Measurements from ENCODE around the gene POU2F1.
"Not testable (repeated sequence)": the region's sequence is repeated elsewhere in the genome, so short reads cannot be mapped to it uniquely, and the experiment has no call there.

Gene POU2F1

GRCh38 chr1:167206166-167206835 is 14.4 kb upstream of the POU2F1 start:
- DNase-seq: no peak

GRCh38 chr1:167207940-167208623 is 12.6 kb upstream of the POU2F1 start:
- no peak for DNase-seq

GRCh38 chr1:167208624-167208976 is 12.1 kb upstream of the POU2F1 start:
- no peak for DNase-seq

GRCh38 chr1:167209044-167209443 is 11.6 kb upstream of the POU2F1 start:
- DNase-seq: no peak

- DNase-seq: no peak
Observed at GRCh38 chr1:167210966-167211674, 9.6 kb upstream of the POU2F1 start.

- DNase-seq: no peak
Observed at GRCh38 chr1:167212025-167212424, 8.7 kb upstream of the POU2F1 start.

- no peak for DNase-seq
Observed at GRCh38 chr1:167216809-167217208, 3.9 kb upstream of the POU2F1 start.

- DNase-seq: no peak
Observed at GRCh38 chr1:167219194-167219593, 1.5 kb upstream of the POU2F1 start.

GRCh38 chr1:167219646-167220536 is 795 bp upstream of the POU2F1 start:
- DNase-seq: peak; percentile 85

GRCh38 chr1:167221126-167221737 is 546 bp downstream of the POU2F1 start:
- DNase-seq: no peak

- DNase-seq: peak; percentile 65
Observed at GRCh38 chr1:167221738-167222610, 1.3 kb downstream of the POU2F1 start.

- no peak for DNase-seq
Observed at GRCh38 chr1:167223144-167224103, 2.7 kb downstream of the POU2F1 start.

- not testable (repeated sequence) for DNase-seq
Observed at GRCh38 chr1:167224734-167225235, 4.1 kb downstream of the POU2F1 start.

GRCh38 chr1:167225920-167226319 is 5.2 kb downstream of the POU2F1 start:
- no peak for DNase-seq

GRCh38 chr1:167227934-167228378 is 7.3 kb downstream of the POU2F1 start:
- no peak for DNase-seq

- no peak for DNase-seq
Observed at GRCh38 chr1:167229719-167230385, 9.2 kb downstream of the POU2F1 start.

- no peak for DNase-seq
Observed at GRCh38 chr1:167230437-167230836, 9.8 kb downstream of the POU2F1 start.

- no peak for DNase-seq
Observed at GRCh38 chr1:167231873-167232450, 11.3 kb downstream of the POU2F1 start.

- no peak for DNase-seq
Observed at GRCh38 chr1:167232801-167233200, 12.1 kb downstream of the POU2F1 start.

All from right hindlimb (tissue), 1 donor.